Smooth muscle cell (in vitro differentiated cells): ENCODE results near the gene MARCKSL1. TPM values are rescaled to one million over a fixed set of nuclear protein-coding genes. Genes with fewer than 3 reads are reported as not detected.

ENCODE experiments used
- DNase-seq: peaks from one replicate; lab custom pipeline; 2025; ENCODE audit not compliant: unreplicated experiment; lab: John Stamatoyannopoulos, UW
- H2AFZ ChIP-seq: fragments of 200-600 bp; sonication (generic); 2 replicates; pipeline ENCODE4 v1.6.0; 2016; ENCODE audit warnings: antibody characterized with exemption, low read depth, mild to moderate bottlenecking
- H3F3A ChIP-seq: fragments of 200-600 bp; sonication (generic); 2 replicates; pipeline ENCODE4 v1.6.0; 2017; ENCODE audit warnings: antibody characterized with exemption, low read depth
- H3K27ac ChIP-seq: fragments of 200-600 bp; sonication (generic); 2 replicates; pipeline ENCODE4 v1.5.1; 2016; ENCODE audit warnings: low read depth, mild to moderate bottlenecking
- H3K27me3 ChIP-seq: fragments of 200-600 bp; sonication (generic); 2 replicates; pipeline ENCODE4 v1.6.1; 2016; ENCODE audit warnings: low read depth, mild to moderate bottlenecking
- H3K36me3 ChIP-seq: fragments of 200-600 bp; sonication (generic); 2 replicates; pipeline ENCODE4 v1.5.1; 2016; ENCODE audit warnings: low read depth
- H3K4me1 ChIP-seq: fragments of 200-600 bp; sonication (generic); 2 replicates; pipeline ENCODE4 v1.5.1; 2016; ENCODE audit warnings: low read depth
- H3K4me2 ChIP-seq: fragments of 200-600 bp; sonication (generic); 2 replicates; pipeline ENCODE4 v1.6.0; 2016; ENCODE audit warnings: mild to moderate bottlenecking
- H3K4me3 ChIP-seq: fragments of 200-600 bp; sonication (generic); 2 replicates; pipeline ENCODE4 v1.5.1; 2016; ENCODE audit warnings: mild to moderate bottlenecking
- H3K79me2 ChIP-seq: fragments of 200-600 bp; sonication (generic); 2 replicates; pipeline ENCODE4 v1.6.0; 2016; ENCODE audit warnings: low read depth, mild to moderate bottlenecking
- H3K9ac ChIP-seq: fragments of 200-600 bp; sonication (generic); 2 replicates; pipeline ENCODE4 v1.6.0; 2016; ENCODE audit warnings: low read depth
- H3K9me3 ChIP-seq: fragments of 200-600 bp; sonication (generic); replicated peaks from 2 replicates; pipeline ENCODE4 v1.5.1; 2016; ENCODE audit warnings: low read depth
- H4K20me1 ChIP-seq: fragments of 200-600 bp; sonication (generic); 2 replicates; pipeline ENCODE4 v1.6.0; 2016; ENCODE audit warnings: low read depth
- CTCF ChIP-seq: fragments of 200-600 bp; sonication (generic); IDR thresholded peaks from 2 replicates; pipeline ENCODE4 v1.5.1; 2017; ENCODE audit warnings: borderline replicate concordance, mild to moderate bottlenecking, antibody characterized with exemption; ENCODE audit not compliant: insufficient read depth, poor library complexity, severe bottlenecking
- WGBS: methylation state at CpG from one replicate; pipeline ENCODE4 v1.1.7; 2016; ENCODE audit warnings: low lambda C conversion rate; 5-methylcytosine and 5-hydroxymethylcytosine counted together
- polyA plus RNA-seq: library from polyadenylated mRNA; unstranded; fragments of >200 nt; fragmentation: Nextera tagmentation; extraction: Ambion mirVana; gene quantifications from 2 replicates; pipeline ENCODE4 v1.2.1, GENCODE V29; 2016
- total RNA-seq: library from RNA; depleted of rRNA; stranded (reverse); fragments of >200 nt; gene quantifications from 2 replicates; pipeline ENCODE4 v1.2.3, GENCODE V29; 2014

Gene MARCKSL1
- total and polyA plus RNA-seq, 2 experiments from 2014 or later = 126 to 358 TPM

GRCh38 chr1:32367912-32368635 is 32.0 kb upstream of the MARCKSL1 start:
- TF ChIP-seq CTCF = no peak
- no peak for DNase-seq
- Histone ChIP-seq H4K20me1 (no peaks in the 10 kb centered on the region), H3K79me2 (no peaks in the 10 kb centered on the region), H3K9ac (no peak overlapping the region), H3F3A (no peaks in the 10 kb centered on the region), H3K27me3 (no peaks in the 10 kb centered on the region), H3K4me1 (no peaks in the 10 kb centered on the region), H3K27ac (no peak overlapping the region), H3K4me3 (no peak overlapping the region), H3K9me3 (no peaks in the 10 kb centered on the region), H2AFZ (no peak overlapping the region), H3K36me3 (no peaks in the 10 kb centered on the region), H3K4me2 (no peak overlapping the region)
- 96% methylated on average over 7 of the region's 7 CpGs for WGBS

- no peak for TF ChIP-seq CTCF
- no peaks in the 10 kb centered on the region for H3K36me3 ChIP-seq
- no peak overlapping the region for H3K4me3 ChIP-seq
- no peaks in the 10 kb centered on the region for H3F3A ChIP-seq
- H4K20me1 ChIP-seq = no peaks in the 10 kb centered on the region
- no peak overlapping the region for H3K27ac ChIP-seq
- no peak overlapping the region for H2AFZ ChIP-seq
- H3K9me3 ChIP-seq = no peaks in the 10 kb centered on the region
- H3K79me2 ChIP-seq = no peaks in the 10 kb centered on the region
- WGBS = 98% methylated on average over 6 of the region's 6 CpGs
- no peaks in the 10 kb centered on the region for H3K27me3 ChIP-seq
- peaks cover 14% of the 10 kb centered on the region for H3K4me1 ChIP-seq
- no peak for DNase-seq
- H3K9ac ChIP-seq = no peak overlapping the region
- H3K4me2 ChIP-seq = no peak overlapping the region
Measured at GRCh38 chr1:32365445-32365844, 29.4 kb upstream of the MARCKSL1 start.

- Histone ChIP-seq H3K4me2 (no peak overlapping the region), H3K4me1 (peaks cover 14% of the 10 kb centered on the region), H4K20me1 (no peaks in the 10 kb centered on the region), H3K4me3 (no peak overlapping the region), H3K36me3 (no peaks in the 10 kb centered on the region), H3F3A (peaks cover 2% of the 10 kb centered on the region), H3K79me2 (no peaks in the 10 kb centered on the region), H3K27me3 (no peaks in the 10 kb centered on the region), H2AFZ (no peak overlapping the region), H3K9ac (no peak overlapping the region), H3K9me3 (no peaks in the 10 kb centered on the region), H3K27ac (no peak overlapping the region)
- no peak for DNase-seq
- no peak for TF ChIP-seq CTCF
- WGBS = 95% methylated on average over 5 of the region's 5 CpGs
Measured at GRCh38 chr1:32364836-32365235, 28.8 kb upstream of the MARCKSL1 start.

- WGBS = 96% methylated on average over 12 of the region's 12 CpGs
- Histone ChIP-seq H3K27ac (no peak overlapping the region), H3K79me2 (no peaks in the 10 kb centered on the region), H3K4me3 (no peak overlapping the region), H3K36me3 (no peaks in the 10 kb centered on the region), H4K20me1 (no peaks in the 10 kb centered on the region), H3K9ac (no peak overlapping the region), H3K9me3 (no peaks in the 10 kb centered on the region), H3F3A (peaks cover 6% of the 10 kb centered on the region), H3K4me2 (no peak overlapping the region), H3K27me3 (no peaks in the 10 kb centered on the region), H3K4me1 (peaks cover 14% of the 10 kb centered on the region), H2AFZ (no peak overlapping the region)
- DNase-seq = no peak
- no peak for TF ChIP-seq CTCF
Measured at GRCh38 chr1:32363713-32364112, 27.7 kb upstream of the MARCKSL1 start.
